ENCODE measurements around the gene LAMTOR1. TPM values are rescaled to one million over a fixed set of nuclear protein-coding genes. Genes with fewer than 3 reads are reported as not detected.

The LAMTOR1 gene
- total and polyA plus RNA-seq, 10 of the 15 experiments (the other 5 are each of a cell fraction or from before 2014, with no cell fraction given): 58.8 to 141 (median 110) TPM

- H3K4me2 ChIP-seq (ENCODE audit: control insufficient read depth, insufficient read depth): no peak within 1 kb of the TSS
- WGBS (ENCODE audit: insufficient coverage, insufficient replicate concordance, low lambda C conversion rate, missing lambda C conversion rate): 98% methylated on average over 14 of the region's 14 CpGs
- H3K36me3 ChIP-seq (ENCODE audit: control insufficient read depth in 2 of 2, insufficient read depth in 2 of 2, low read length in 1 of 2): peaks cover 0 to 2% of the 10 kb centered on the region in 2 experiments; a peak in 2 of 4 replicates
- ChIA-PET CTCF (no interaction called here), RAD21 (ENCODE audit: unreplicated experiment) (no interaction called here), POLR2A (no interaction called here), SMC1A (ENCODE audit: uncharacterized antibody, unreplicated experiment) (interaction anchor here (0.7 kb wide), 1 partner anchor 13 kb away, joined by 3 read pairs; no protein-coding TSS in a partner anchor)
- no peak within 1 kb of the TSS for H3K4me3 ChIP-seq
- TF ChIP-seq POLR2A (IDR thresholded peaks at IDR 0.05; ENCODE audit: low read depth, low read length): 0 out of 2 replicates have a peak, but pooled peaks have one; percentile 16
- no peak for TF ChIP-seq PBX3 (IDR thresholded peaks at IDR 0.05; ENCODE audit: insufficient replicate concordance, low read depth, low read length)
- peaks cover 26% of the 10 kb centered on the region for H3K79me2 ChIP-seq (ENCODE audit: control insufficient read depth, insufficient read depth, low read length)
- in situ Hi-C loops (cut with MboI): no loop called here
- no peaks in the 10 kb centered on the region for H4K20me1 ChIP-seq (ENCODE audit: control insufficient read depth, insufficient read depth)
- no peak within 1 kb of the TSS for H2AFZ ChIP-seq (ENCODE audit: control insufficient read depth, low read depth, low read length)
- no TSS peak for BruUV-seq (replicated peaks)
- peaks cover 13% of the 10 kb centered on the region for H3K4me1 ChIP-seq (ENCODE audit: control insufficient read depth, insufficient read depth, low read length)
- no peak for ATAC-seq
- H3K9me3 ChIP-seq (replicated peaks; ENCODE audit: control insufficient read depth, insufficient read depth, low read length): no peaks in the 10 kb centered on the region
- no peak for FAIRE-seq
- no peak for DNase-seq (ENCODE audit: low read depth, low spot score)
- intact Hi-C loops (cut with micrococcal nuclease; ENCODE audit: unreplicated experiment): no loop called here
- no peak within 1 kb of the TSS for H3K27ac ChIP-seq (ENCODE audit: control insufficient read depth, insufficient read depth)
- no peak within 1 kb of the TSS for H3K9ac ChIP-seq (ENCODE audit: control insufficient read depth, insufficient read depth, low read length)
- no peaks in the 10 kb centered on the region for H3K27me3 ChIP-seq (replicated peaks in 1 of 2; ENCODE audit: control insufficient read depth in 2 of 2, insufficient read depth in 2 of 2, low read length in 1 of 2)
These were observed 2.8 kb upstream of the LAMTOR1 start, which contains the start of gene TOMT for GRCh38 chr11:72105888-72106287. Gene TOMT, plus strand, starts transcription at chr11:72105924. Its CDS starts 28 bp downstream, at chr11:72105952.

- Histone ChIP-seq H3K27me3 (replicated peaks in 1 of 2; ENCODE audit: control insufficient read depth in 2 of 2, insufficient read depth in 2 of 2, low read length in 1 of 2) (no peaks in the 10 kb centered on the region), H4K20me1 (ENCODE audit: control insufficient read depth, insufficient read depth) (no peaks in the 10 kb centered on the region), H3K9ac (ENCODE audit: control insufficient read depth, insufficient read depth, low read length) (0 out of 2 replicates have a peak overlapping the region, but pooled peaks have one; percentile 30), H3K4me2 (ENCODE audit: control insufficient read depth, insufficient read depth) (peak overlapping the region; percentile 96), H3K79me2 (ENCODE audit: control insufficient read depth, insufficient read depth, low read length) (peaks cover 43% of the 10 kb centered on the region), H3K9me3 (replicated peaks; ENCODE audit: control insufficient read depth, insufficient read depth, low read length) (no peaks in the 10 kb centered on the region), H3K4me3 (peak overlapping the region; percentile 33; the same call in 1 of the 2 replicates), H3K27ac (ENCODE audit: control insufficient read depth, insufficient read depth) (peak overlapping the region; percentile 70), H3K36me3 (ENCODE audit: control insufficient read depth in 2 of 2, insufficient read depth in 2 of 2, low read length in 1 of 2) (peaks cover 2 to 5% of the 10 kb centered on the region in 2 experiments; a peak in 3 of 4 replicates), H3K4me1 (ENCODE audit: control insufficient read depth, insufficient read depth, low read length) (peaks cover 21% of the 10 kb centered on the region), H2AFZ (ENCODE audit: control insufficient read depth, low read depth, low read length) (peak overlapping the region; percentile 68)
- ChIA-PET CTCF (no interaction called here), SMC1A (ENCODE audit: uncharacterized antibody, unreplicated experiment) (no interaction called here), POLR2A (no interaction called here), RAD21 (ENCODE audit: unreplicated experiment) (no interaction called here)
- intact Hi-C loops (cut with micrococcal nuclease; ENCODE audit: unreplicated experiment): loop anchor here (1.0 kb wide), 1 partner anchor 23 kb away; the partner anchor contains the start of genes LRRC51 and NUMA1
- BruUV-seq (replicated peaks): TSS peak; percentile 89
- FAIRE-seq (peak; percentile 44), DNase-seq (ENCODE audit: low read depth, low spot score) (no peak), ATAC-seq (no peak)
- WGBS (ENCODE audit: insufficient coverage, insufficient replicate concordance, low lambda C conversion rate, missing lambda C conversion rate): 77% methylated on average over 11 of the region's 11 CpGs
- in situ Hi-C loops (cut with MboI): no loop called here
- no peak for TF ChIP-seq HDAC6 (IDR thresholded peaks at IDR 0.05; ENCODE audit: unreplicated experiment)
- TF ChIP-seq NFXL1 (IDR thresholded peaks at IDR 0.05; ENCODE audit: borderline replicate concordance): no peak
- no peak for TF ChIP-seq EZH2 (IDR thresholded peaks at IDR 0.05; ENCODE audit: borderline replicate concordance, control insufficient read depth, low read depth, low read length)
- TF ChIP-seq EED (IDR thresholded peaks at IDR 0.05; ENCODE audit: low read depth): no peak
- no peak for TF ChIP-seq BACH1 (IDR thresholded peaks at IDR 0.05; ENCODE audit: borderline replicate concordance)
- TF ChIP-seq NR2C1 (IDR thresholded peaks at IDR 0.05): no peak
- no peak for TF ChIP-seq SKIL (IDR thresholded peaks at IDR 0.05; ENCODE audit: low read depth, poor library complexity, severe bottlenecking)
- TF ChIP-seq FOXM1 (IDR thresholded peaks at IDR 0.05; ENCODE audit: low read depth, low read length): no peak
- no peak for TF ChIP-seq ZNF384 (IDR thresholded peaks at IDR 0.05; ENCODE audit: borderline replicate concordance, low read depth, low read length)
- no peak for TF ChIP-seq JUND (IDR thresholded peaks at IDR 0.05; ENCODE audit: low read depth, low read length)
- TF ChIP-seq RB1 (IDR thresholded peaks at IDR 0.05; ENCODE audit: borderline replicate concordance): 0 out of 2 replicates have a peak, but pooled peaks have one; percentile 28
- 0 out of 2 replicates have a peak, but pooled peaks have one; percentile 6 for TF ChIP-seq RCOR1 (conservative IDR thresholded peaks at IDR 0.05; ENCODE audit: low read depth, low read length)
- TF ChIP-seq PAX5 (IDR thresholded peaks at IDR 0.05; ENCODE audit: borderline replicate concordance, low read depth, low read length): no peak
These were observed 664 bp upstream of the LAMTOR1 start for GRCh38 chr11:72103754-72104167.
